SK-N-SH (cell line): Measurements from ENCODE around the gene GALNT8. TPM values are rescaled to one million over a fixed set of nuclear protein-coding genes. Genes with fewer than 3 reads are reported as not detected.

Source experiments
- CTCF ChIA-PET: fragments of 300-600, 350-600 bp; formaldehyde crosslinking; extraction: SDS; loops from one replicate; lab custom pipeline; 2021; lab: Yijun Ruan, JAX
- POLR2A ChIA-PET: fragments of 350-600 bp; sonication (Branson Sonifier 250); formaldehyde crosslinking; extraction: SDS; loops from one replicate; lab custom pipeline; 2020; ENCODE audit warnings: antibody characterized with exemption, inconsistent platforms; lab: Yijun Ruan, JAX
- DNase-seq: peaks from one replicate; pipeline ENCODE4 v3.0.0; 2012
- H2AFZ ChIP-seq: fragments of 200-600 bp; sonication (generic); 2 replicates; pipeline ENCODE4 v1.8.1; 2016; ENCODE audit warnings: antibody characterized with exemption, mild to moderate bottlenecking, low read depth
- H3F3A ChIP-seq: fragments of 200-600 bp; sonication (generic); replicated peaks from 2 replicates; pipeline ENCODE3; 2016; ENCODE audit warnings: antibody characterized with exemption, mild to moderate bottlenecking; ENCODE audit not compliant: insufficient read depth
- H3K27ac ChIP-seq, 2 experiments: fragments of 200-500 bp in 1 of 2; fragments of 200-600 bp in 1 of 2; sonication (Bioruptor generic) in 1 of 2; sonication (generic), shearing (Covaris generic) in 1 of 2; 2 replicates each; pipeline versions ENCODE4 v1.5.1 to v1.6.1; 2014 to 2016; ENCODE audit warnings: low read depth in 2 of 2, inconsistent platforms in 1 of 2, low read length in 1 of 2, mild to moderate bottlenecking in 1 of 2, mixed read lengths in 1 of 2
- H3K27me3 ChIP-seq: fragments of 200-600 bp; sonication (generic), shearing (Covaris generic); 2 replicates; pipeline ENCODE4 v1.6.1; 2016; ENCODE audit warnings: mixed run types; ENCODE audit not compliant: insufficient read depth
- H3K36me3 ChIP-seq, 2 experiments: fragments of 200-500 bp in 1 of 2; fragments of 200-600 bp in 1 of 2; sonication (Bioruptor generic) in 1 of 2; sonication (generic) in 1 of 2; replicated peaks in 1 of 2; 2 replicates each; pipeline versions ENCODE3 to v1.5.1; 2014 to 2016; ENCODE audit warnings: low read length in 1 of 2, mild to moderate bottlenecking in 1 of 2; ENCODE audit not compliant: insufficient read depth in 2 of 2, control insufficient read depth in 1 of 2
- H3K4me1 ChIP-seq, 2 experiments: fragments of 200-500 bp in 1 of 2; fragments of 200-600 bp in 1 of 2; sonication (Bioruptor generic) in 1 of 2; sonication (generic), shearing (Covaris generic) in 1 of 2; 2 replicates each; pipeline versions ENCODE4 v1.5.1 to v1.6.1; 2014 to 2016; ENCODE audit warnings: low read depth in 1 of 2, low read length in 1 of 2, mixed run types in 1 of 2; ENCODE audit not compliant: insufficient read depth in 2 of 2, control insufficient read depth in 1 of 2
- H3K4me2 ChIP-seq: fragments of 200-600 bp; sonication (generic), shearing (Covaris generic); 2 replicates; pipeline ENCODE4 v1.6.1; 2017; ENCODE audit warnings: mixed run types
- H3K4me3 ChIP-seq, 2 experiments: fragments of 200-500 bp in 1 of 2; fragments of 200-600 bp in 1 of 2; sonication (Bioruptor generic) in 1 of 2; sonication (generic), shearing (Covaris generic) in 1 of 2; 2 replicates each; pipeline versions ENCODE4 v1.5.1 to v1.8.1; 2014 to 2016; ENCODE audit warnings: low read depth in 2 of 2, inconsistent platforms in 1 of 2, low read length in 1 of 2, mild to moderate bottlenecking in 1 of 2, mixed read lengths in 1 of 2, moderate library complexity in 1 of 2
- H3K79me2 ChIP-seq: fragments of 200-600 bp; sonication (generic); 2 replicates; pipeline ENCODE4 v1.8.1; 2017; ENCODE audit warnings: mild to moderate bottlenecking; ENCODE audit not compliant: insufficient read depth
- H3K9ac ChIP-seq: fragments of 200-600 bp; sonication (generic); 2 replicates; pipeline ENCODE4 v1.6.1; 2017; ENCODE audit warnings: mixed run types
- H3K9me2 ChIP-seq: fragments of 200-600 bp; sonication (generic); 2 replicates; pipeline ENCODE4 v1.6.1; 2017; ENCODE audit warnings: mixed run types
- H3K9me3 ChIP-seq: fragments of 200-600 bp; sonication (generic); 2 replicates; pipeline ENCODE4 v1.6.1; 2017; ENCODE audit warnings: mixed run types, mild to moderate bottlenecking, moderate library complexity
- H4K20me1 ChIP-seq: fragments of 200-600 bp; sonication (generic); 2 replicates; pipeline ENCODE4 v1.6.1; 2017; ENCODE audit warnings: mild to moderate bottlenecking, mixed run types; ENCODE audit not compliant: insufficient read depth
- CTCF ChIP-seq: fragments of 200-600 bp; sonication (generic); IDR thresholded peaks from 2 replicates; pipeline ENCODE4 v1.6.1; 2017; ENCODE audit warnings: antibody characterized with exemption, mild to moderate bottlenecking, moderate library complexity
- EZH2phosphoT487 ChIP-seq: fragments of 200-600 bp; sonication (generic); IDR thresholded peaks from 2 replicates; pipeline ENCODE4 v1.6.1; 2017; ENCODE audit warnings: low read depth, mixed run types, mild to moderate bottlenecking, antibody characterized with exemption, moderate library complexity, borderline replicate concordance
- FOXJ3 ChIP-seq: sonication (generic); formaldehyde crosslinking; IDR thresholded peaks from 2 replicates; pipeline ENCODE4 v1.5.1; 2020; ENCODE audit warnings: mild to moderate bottlenecking, missing genetic modification reagents
- FOXM1 ChIP-seq: IDR thresholded peaks from 2 replicates; pipeline ENCODE4 v1.4.0; 2012; ENCODE audit warnings: low read depth, mild to moderate bottlenecking
- GABPA ChIP-seq: IDR thresholded peaks from 2 replicates; pipeline ENCODE4 v1.4.0; 2012; ENCODE audit warnings: low read depth, mild to moderate bottlenecking
- IRF3 ChIP-seq: fragments of 150-350 bp; IDR thresholded peaks from 2 replicates; pipeline ENCODE4 v1.6.1; 2016; ENCODE audit warnings: mild to moderate bottlenecking, low read depth, low read length
- JUND ChIP-seq: IDR thresholded peaks from 2 replicates; pipeline ENCODE4 v1.4.0; 2012
- MAX ChIP-seq: IDR thresholded peaks from 2 replicates; pipeline ENCODE4 v1.4.0; 2012; ENCODE audit warnings: low read depth
- MXI1 ChIP-seq: IDR thresholded peaks from 2 replicates; pipeline ENCODE4 v1.6.1; 2012; ENCODE audit warnings: mild to moderate bottlenecking, low read depth, low read length, improper control_type of control experiment
- NRF1 ChIP-seq: IDR thresholded peaks from 2 replicates; pipeline ENCODE4 v1.6.1; 2012; ENCODE audit warnings: low read depth, mild to moderate bottlenecking, low read length
- PBX3 ChIP-seq: IDR thresholded peaks from 2 replicates; pipeline ENCODE4; 2012
- POLR2AphosphoS5 ChIP-seq: IDR thresholded peaks from 2 replicates; pipeline ENCODE4 v1.6.1; 2012; ENCODE audit warnings: low read depth, low read length
- RAD21 ChIP-seq: IDR thresholded peaks from 2 replicates; pipeline ENCODE4 v1.6.1; 2012; ENCODE audit warnings: mild to moderate bottlenecking, low read length
- RXRA ChIP-seq: IDR thresholded peaks from 2 replicates; pipeline ENCODE4 v1.4.0; 2012; ENCODE audit warnings: low read depth, mild to moderate bottlenecking, borderline replicate concordance
- SMC3 ChIP-seq: IDR thresholded peaks from 2 replicates; pipeline ENCODE4 v1.6.1; 2012; ENCODE audit warnings: low read depth, low read length, improper control_type of control experiment
- TAF1 ChIP-seq: IDR thresholded peaks from 2 replicates; pipeline ENCODE4 v1.6.1; 2012; ENCODE audit warnings: low read depth, mild to moderate bottlenecking, low read length, moderate library complexity, borderline replicate concordance
- TEAD4 ChIP-seq: IDR thresholded peaks from 2 replicates; pipeline ENCODE4 v1.4.0; 2012; ENCODE audit warnings: mild to moderate bottlenecking, borderline replicate concordance; ENCODE audit not compliant: insufficient read depth
- USF2 ChIP-seq: fragments of 150-350 bp; IDR thresholded peaks from 2 replicates; pipeline ENCODE4 v1.6.1; 2017; ENCODE audit warnings: antibody characterized with exemption, low read length, low read depth, borderline replicate concordance
- YY1 ChIP-seq: IDR thresholded peaks from 2 replicates; pipeline ENCODE4 v1.4.0; 2012; ENCODE audit warnings: low read depth, mild to moderate bottlenecking
- WGBS: methylation state at CpG from one replicate; pipeline ENCODE4 v1.1.6; 2017; ENCODE audit warnings: low lambda C conversion rate; 5-methylcytosine and 5-hydroxymethylcytosine counted together
- polyA plus RNA-seq, 3 experiments: library from polyadenylated mRNA; depleted of rRNA; stranded (reverse); fragments of >200 nt; gene quantifications; 2 replicates each; pipeline ENCODE4 v1.2.3, GENCODE V29; 2012

GALNT8 gene
- polyA plus RNA-seq, 1 of the 3 experiments (the other 2 are of a cell fraction) = not detected

- Histone ChIP-seq H3K36me3 (no peaks in the 10 kb centered on the region), H3K9ac (no peak overlapping the region), H3K4me3 (no peak overlapping the region), H3F3A (no peaks in the 10 kb centered on the region), H4K20me1 (no peaks in the 10 kb centered on the region), H3K27me3 (no peaks in the 10 kb centered on the region; the same call in 1 of the 2 replicates), H2AFZ (no peak overlapping the region), H3K9me2 (no peaks in the 10 kb centered on the region), H3K27ac (no peak overlapping the region), H3K79me2 (no peaks in the 10 kb centered on the region), H3K4me2 (no peak overlapping the region), H3K9me3 (no peaks in the 10 kb centered on the region), H3K4me1 (no peaks in the 10 kb centered on the region)
- CTCF ChIA-PET = interaction anchor here (1.4 kb wide), 1 partner anchor 16 kb away, joined by 5 read pairs; no protein-coding TSS in a partner anchor
- POLR2A ChIA-PET = no interaction called here
- TF ChIP-seq PBX3 (no peak), SMC3 (no peak), CTCF (no peak), GABPA (no peak), MXI1 (no peak), FOXM1 (no peak), EZH2phosphoT487 (no peak), JUND (no peak), TEAD4 (no peak), RXRA (no peak), FOXJ3 (CRISPR knock-in tag) (no peak), MAX (no peak), RAD21 (no peak), NRF1 (no peak), POLR2AphosphoS5 (no peak)
- no peak for DNase-seq
- 29% methylated on average over 15 of the region's 15 CpGs for WGBS
These were observed 22.3 kb downstream of the GALNT8 start for GRCh38 chr12:4742416-4742970.

GRCh38 chr12:4743046-4743445, 22.8 kb downstream of the GALNT8 start:
- no peaks in the 10 kb centered on the region for H3K9me3 ChIP-seq
- no peak overlapping the region for H3K4me2 ChIP-seq
- H3K27ac ChIP-seq = no peak overlapping the region
- DNase-seq = no peak
- CTCF ChIA-PET = interaction anchor here (0.8 to 1.4 kb wide), 2 partner anchors 15 kb away, joined by 3 to 5 read pairs; no protein-coding TSS in a partner anchor
- no peak overlapping the region for H3K9ac ChIP-seq
- WGBS = 13% methylated on average over 4 of the region's 4 CpGs
- H2AFZ ChIP-seq = no peak overlapping the region
- no peaks in the 10 kb centered on the region for H3K9me2 ChIP-seq
- no peaks in the 10 kb centered on the region for H3F3A ChIP-seq
- H3K4me1 ChIP-seq = no peaks in the 10 kb centered on the region
- TF ChIP-seq IRF3 (no peak), NRF1 (no peak), TEAD4 (no peak), POLR2AphosphoS5 (no peak), MAX (no peak), TAF1 (no peak), YY1 (no peak), GABPA (no peak), USF2 (no peak)
- POLR2A ChIA-PET = no interaction called here
- H3K79me2 ChIP-seq = no peaks in the 10 kb centered on the region
- no peaks in the 10 kb centered on the region for H3K36me3 ChIP-seq
- no peaks in the 10 kb centered on the region; the same call in 1 of the 2 replicates for H3K27me3 ChIP-seq
- H3K4me3 ChIP-seq = no peak overlapping the region
- H4K20me1 ChIP-seq = no peaks in the 10 kb centered on the region
